ENCODE results near the gene GRM2.

- TF ChIP-seq, protein P1, sequence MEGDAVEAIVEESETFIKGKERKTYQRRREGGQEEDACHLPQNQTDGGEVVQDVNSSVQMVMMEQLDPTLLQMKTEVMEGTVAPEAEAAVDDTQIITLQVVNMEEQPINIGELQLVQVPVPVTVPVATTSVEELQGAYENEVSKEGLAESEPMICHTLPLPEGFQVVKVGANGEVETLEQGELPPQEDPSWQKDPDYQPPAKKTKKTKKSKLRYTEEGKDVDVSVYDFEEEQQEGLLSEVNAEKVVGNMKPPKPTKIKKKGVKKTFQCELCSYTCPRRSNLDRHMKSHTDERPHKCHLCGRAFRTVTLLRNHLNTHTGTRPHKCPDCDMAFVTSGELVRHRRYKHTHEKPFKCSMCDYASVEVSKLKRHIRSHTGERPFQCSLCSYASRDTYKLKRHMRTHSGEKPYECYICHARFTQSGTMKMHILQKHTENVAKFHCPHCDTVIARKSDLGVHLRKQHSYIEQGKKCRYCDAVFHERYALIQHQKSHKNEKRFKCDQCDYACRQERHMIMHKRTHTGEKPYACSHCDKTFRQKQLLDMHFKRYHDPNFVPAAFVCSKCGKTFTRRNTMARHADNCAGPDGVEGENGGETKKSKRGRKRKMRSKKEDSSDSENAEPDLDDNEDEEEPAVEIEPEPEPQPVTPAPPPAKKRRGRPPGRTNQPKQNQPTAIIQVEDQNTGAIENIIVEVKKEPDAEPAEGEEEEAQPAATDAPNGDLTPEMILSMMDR (IDR thresholded peaks at IDR 0.05 in 4 of 5, conservative IDR thresholded peaks at IDR 0.05 in 1 of 5): peak in 2 of 5 experiments; percentile 5 to 17
- no peak for TF ChIP-seq POLR2A (IDR thresholded peaks at IDR 0.05)
Measured at GRCh38 chr3:51719410-51720025, 12.7 kb downstream of the GRM2 start.

Data from gastrocnemius medialis (tissue), 4 donors.